ENCODE data around the gene MGAT5.

Gene MGAT5

GRCh38 chr2:134253804-134254203 is at the start of gene MGAT5:
TSS of gene MGAT5 (plus strand) at chr2:134254072. CDS start at chr2:134254404, 332 bp downstream.
- H3K9ac ChIP-seq (ENCODE audit: low read depth, low read length): no peak within 1 kb of the TSS
- H3K27me3 ChIP-seq (ENCODE audit: control insufficient read depth, insufficient read depth, low read length): no peaks in the 10 kb centered on the region
- no peak within 1 kb of the TSS for H3K4me3 ChIP-seq (ENCODE audit: low read depth, low read length)
- peaks cover 5% of the 10 kb centered on the region for H3K36me3 ChIP-seq (ENCODE audit: control insufficient read depth, insufficient read depth, low read length)
- no peaks in the 10 kb centered on the region for H3K9me3 ChIP-seq (ENCODE audit: control insufficient read depth, insufficient read depth, low read length)
- H3K4me1 ChIP-seq (ENCODE audit: control insufficient read depth, insufficient read depth, low read length): peaks cover 4% of the 10 kb centered on the region

GRCh38 chr2:134205087-134205486 is 48.8 kb upstream of the MGAT5 start:
- Histone ChIP-seq H3K4me3 (ENCODE audit: low read depth, low read length) (no peak overlapping the region), H3K4me1 (ENCODE audit: control insufficient read depth, insufficient read depth, low read length) (peaks cover 54% of the 10 kb centered on the region), H3K9me3 (ENCODE audit: control insufficient read depth, insufficient read depth, low read length) (no peaks in the 10 kb centered on the region), H3K27me3 (ENCODE audit: control insufficient read depth, insufficient read depth, low read length) (no peaks in the 10 kb centered on the region), H3K9ac (ENCODE audit: low read depth, low read length) (no peak overlapping the region), H3K36me3 (ENCODE audit: control insufficient read depth, insufficient read depth, low read length) (no peaks in the 10 kb centered on the region)

- Histone ChIP-seq H3K4me3 (ENCODE audit: low read depth, low read length) (no peak overlapping the region), H3K36me3 (ENCODE audit: control insufficient read depth, insufficient read depth, low read length) (no peaks in the 10 kb centered on the region), H3K27me3 (ENCODE audit: control insufficient read depth, insufficient read depth, low read length) (no peaks in the 10 kb centered on the region), H3K4me1 (ENCODE audit: control insufficient read depth, insufficient read depth, low read length) (peaks cover 49% of the 10 kb centered on the region), H3K9ac (ENCODE audit: low read depth, low read length) (no peak overlapping the region), H3K9me3 (ENCODE audit: control insufficient read depth, insufficient read depth, low read length) (no peaks in the 10 kb centered on the region)
These were observed 47.8 kb upstream of the MGAT5 start for GRCh38 chr2:134206031-134206430.

GRCh38 chr2:134206573-134206972 is 47.3 kb upstream of the MGAT5 start:
- H3K9ac ChIP-seq (ENCODE audit: low read depth, low read length): no peak overlapping the region
- H3K27me3 ChIP-seq (ENCODE audit: control insufficient read depth, insufficient read depth, low read length): no peaks in the 10 kb centered on the region
- H3K36me3 ChIP-seq (ENCODE audit: control insufficient read depth, insufficient read depth, low read length): no peaks in the 10 kb centered on the region
- H3K4me1 ChIP-seq (ENCODE audit: control insufficient read depth, insufficient read depth, low read length): peaks cover 45% of the 10 kb centered on the region
- H3K9me3 ChIP-seq (ENCODE audit: control insufficient read depth, insufficient read depth, low read length): no peaks in the 10 kb centered on the region
- no peak overlapping the region for H3K4me3 ChIP-seq (ENCODE audit: low read depth, low read length)

- H3K4me1 ChIP-seq (ENCODE audit: control insufficient read depth, insufficient read depth, low read length): peaks cover 36% of the 10 kb centered on the region
- no peaks in the 10 kb centered on the region for H3K9me3 ChIP-seq (ENCODE audit: control insufficient read depth, insufficient read depth, low read length)
- H3K36me3 ChIP-seq (ENCODE audit: control insufficient read depth, insufficient read depth, low read length): no peaks in the 10 kb centered on the region
- no peak overlapping the region for H3K4me3 ChIP-seq (ENCODE audit: low read depth, low read length)
- no peak overlapping the region for H3K9ac ChIP-seq (ENCODE audit: low read depth, low read length)
- no peaks in the 10 kb centered on the region for H3K27me3 ChIP-seq (ENCODE audit: control insufficient read depth, insufficient read depth, low read length)
These were observed 46.2 kb upstream of the MGAT5 start for GRCh38 chr2:134207589-134208209.

- H3K9ac ChIP-seq (ENCODE audit: low read depth, low read length): no peak overlapping the region
- no peaks in the 10 kb centered on the region for H3K9me3 ChIP-seq (ENCODE audit: control insufficient read depth, insufficient read depth, low read length)
- H3K4me3 ChIP-seq (ENCODE audit: low read depth, low read length): no peak overlapping the region
- peaks cover 30% of the 10 kb centered on the region for H3K4me1 ChIP-seq (ENCODE audit: control insufficient read depth, insufficient read depth, low read length)
- H3K36me3 ChIP-seq (ENCODE audit: control insufficient read depth, insufficient read depth, low read length): no peaks in the 10 kb centered on the region
- no peaks in the 10 kb centered on the region for H3K27me3 ChIP-seq (ENCODE audit: control insufficient read depth, insufficient read depth, low read length)
These were observed 45.0 kb upstream of the MGAT5 start for GRCh38 chr2:134208825-134209224.

- H3K4me1 ChIP-seq (ENCODE audit: control insufficient read depth, insufficient read depth, low read length): no peaks in the 10 kb centered on the region
- no peak overlapping the region for H3K9ac ChIP-seq (ENCODE audit: low read depth, low read length)
- H3K27me3 ChIP-seq (ENCODE audit: control insufficient read depth, insufficient read depth, low read length): no peaks in the 10 kb centered on the region
- no peaks in the 10 kb centered on the region for H3K36me3 ChIP-seq (ENCODE audit: control insufficient read depth, insufficient read depth, low read length)
- no peaks in the 10 kb centered on the region for H3K9me3 ChIP-seq (ENCODE audit: control insufficient read depth, insufficient read depth, low read length)
- no peak overlapping the region for H3K4me3 ChIP-seq (ENCODE audit: low read depth, low read length)
These were observed 41.1 kb upstream of the MGAT5 start for GRCh38 chr2:134212746-134213145.

- Histone ChIP-seq H3K36me3 (ENCODE audit: control insufficient read depth, insufficient read depth, low read length) (no peaks in the 10 kb centered on the region), H3K4me3 (ENCODE audit: low read depth, low read length) (no peak overlapping the region), H3K27me3 (ENCODE audit: control insufficient read depth, insufficient read depth, low read length) (no peaks in the 10 kb centered on the region), H3K9ac (ENCODE audit: low read depth, low read length) (no peak overlapping the region), H3K9me3 (ENCODE audit: control insufficient read depth, insufficient read depth, low read length) (no peaks in the 10 kb centered on the region), H3K4me1 (ENCODE audit: control insufficient read depth, insufficient read depth, low read length) (peaks cover 22% of the 10 kb centered on the region)
These were observed 37.6 kb upstream of the MGAT5 start for GRCh38 chr2:134216152-134216829.

GRCh38 chr2:134217351-134217750 is 36.5 kb upstream of the MGAT5 start:
- no peaks in the 10 kb centered on the region for H3K9me3 ChIP-seq (ENCODE audit: control insufficient read depth, insufficient read depth, low read length)
- no peaks in the 10 kb centered on the region for H3K27me3 ChIP-seq (ENCODE audit: control insufficient read depth, insufficient read depth, low read length)
- no peak overlapping the region for H3K9ac ChIP-seq (ENCODE audit: low read depth, low read length)
- H3K4me3 ChIP-seq (ENCODE audit: low read depth, low read length): no peak overlapping the region
- no peaks in the 10 kb centered on the region for H3K36me3 ChIP-seq (ENCODE audit: control insufficient read depth, insufficient read depth, low read length)
- H3K4me1 ChIP-seq (ENCODE audit: control insufficient read depth, insufficient read depth, low read length): peaks cover 22% of the 10 kb centered on the region

- H3K9ac ChIP-seq (ENCODE audit: low read depth, low read length): no peak overlapping the region
- no peaks in the 10 kb centered on the region for H3K27me3 ChIP-seq (ENCODE audit: control insufficient read depth, insufficient read depth, low read length)
- H3K4me1 ChIP-seq (ENCODE audit: control insufficient read depth, insufficient read depth, low read length): peaks cover 22% of the 10 kb centered on the region
- no peak overlapping the region for H3K4me3 ChIP-seq (ENCODE audit: low read depth, low read length)
- H3K9me3 ChIP-seq (ENCODE audit: control insufficient read depth, insufficient read depth, low read length): no peaks in the 10 kb centered on the region
- H3K36me3 ChIP-seq (ENCODE audit: control insufficient read depth, insufficient read depth, low read length): no peaks in the 10 kb centered on the region
These were observed 35.9 kb upstream of the MGAT5 start for GRCh38 chr2:134217924-134218323.

GRCh38 chr2:134218414-134218813 is 35.5 kb upstream of the MGAT5 start:
- no peaks in the 10 kb centered on the region for H3K9me3 ChIP-seq (ENCODE audit: control insufficient read depth, insufficient read depth, low read length)
- H3K4me3 ChIP-seq (ENCODE audit: low read depth, low read length): no peak overlapping the region
- peaks cover 22% of the 10 kb centered on the region for H3K4me1 ChIP-seq (ENCODE audit: control insufficient read depth, insufficient read depth, low read length)
- H3K9ac ChIP-seq (ENCODE audit: low read depth, low read length): no peak overlapping the region
- no peaks in the 10 kb centered on the region for H3K27me3 ChIP-seq (ENCODE audit: control insufficient read depth, insufficient read depth, low read length)
- H3K36me3 ChIP-seq (ENCODE audit: control insufficient read depth, insufficient read depth, low read length): no peaks in the 10 kb centered on the region

GRCh38 chr2:134218930-134219658 is 34.8 kb upstream of the MGAT5 start:
- no peaks in the 10 kb centered on the region for H3K27me3 ChIP-seq (ENCODE audit: control insufficient read depth, insufficient read depth, low read length)
- H3K36me3 ChIP-seq (ENCODE audit: control insufficient read depth, insufficient read depth, low read length): no peaks in the 10 kb centered on the region
- no peak overlapping the region for H3K4me3 ChIP-seq (ENCODE audit: low read depth, low read length)
- no peak overlapping the region for H3K9ac ChIP-seq (ENCODE audit: low read depth, low read length)
- peaks cover 22% of the 10 kb centered on the region for H3K4me1 ChIP-seq (ENCODE audit: control insufficient read depth, insufficient read depth, low read length)
- H3K9me3 ChIP-seq (ENCODE audit: control insufficient read depth, insufficient read depth, low read length): no peaks in the 10 kb centered on the region
